Testis (tissue), 2 donors: Measurements from ENCODE around the gene ORC3.

ENCODE experiments used
- POLR2A ChIP-seq: fragments of 450-650 bp; IDR thresholded peaks from one replicate; pipeline ENCODE4 v1.6.1; 2017; ENCODE audit warnings: antibody characterized with exemption, mild to moderate bottlenecking, moderate library complexity
- TF ChIP-seq, protein P1 (sequence below), 3 experiments: fragments of 450-650 bp in 2 of 3; fragments of 200-600 bp in 1 of 3; sonication (generic) in 1 of 3; IDR thresholded peaks; one replicate each; pipeline ENCODE4 v1.5.1; 2016 to 2019; ENCODE audit warnings: antibody characterized with exemption in 3 of 3, mild to moderate bottlenecking in 2 of 3, moderate library complexity in 1 of 3

DNA sequence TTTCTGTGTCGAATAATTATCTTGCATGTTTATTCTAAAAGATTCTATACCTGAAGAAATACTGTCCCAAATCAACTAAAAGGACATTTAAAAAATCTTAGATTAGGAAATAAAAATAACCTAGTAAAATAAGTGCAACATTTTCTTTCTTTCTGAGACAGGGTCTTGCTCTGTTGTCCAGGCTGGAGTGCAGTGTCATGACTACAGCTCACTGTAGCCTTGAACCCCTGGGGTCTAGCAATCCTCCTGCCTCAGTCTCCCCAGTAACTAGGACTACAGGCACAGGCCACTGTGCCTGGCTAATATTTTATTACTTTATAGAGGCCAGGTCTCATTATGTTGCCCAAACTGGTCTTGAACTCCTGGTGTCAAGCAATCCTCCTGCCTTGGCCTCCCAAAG is 48.9 kb upstream of the ORC3 start:
- TF ChIP-seq POLR2A, result no peak
- TF ChIP-seq, protein P1, sequence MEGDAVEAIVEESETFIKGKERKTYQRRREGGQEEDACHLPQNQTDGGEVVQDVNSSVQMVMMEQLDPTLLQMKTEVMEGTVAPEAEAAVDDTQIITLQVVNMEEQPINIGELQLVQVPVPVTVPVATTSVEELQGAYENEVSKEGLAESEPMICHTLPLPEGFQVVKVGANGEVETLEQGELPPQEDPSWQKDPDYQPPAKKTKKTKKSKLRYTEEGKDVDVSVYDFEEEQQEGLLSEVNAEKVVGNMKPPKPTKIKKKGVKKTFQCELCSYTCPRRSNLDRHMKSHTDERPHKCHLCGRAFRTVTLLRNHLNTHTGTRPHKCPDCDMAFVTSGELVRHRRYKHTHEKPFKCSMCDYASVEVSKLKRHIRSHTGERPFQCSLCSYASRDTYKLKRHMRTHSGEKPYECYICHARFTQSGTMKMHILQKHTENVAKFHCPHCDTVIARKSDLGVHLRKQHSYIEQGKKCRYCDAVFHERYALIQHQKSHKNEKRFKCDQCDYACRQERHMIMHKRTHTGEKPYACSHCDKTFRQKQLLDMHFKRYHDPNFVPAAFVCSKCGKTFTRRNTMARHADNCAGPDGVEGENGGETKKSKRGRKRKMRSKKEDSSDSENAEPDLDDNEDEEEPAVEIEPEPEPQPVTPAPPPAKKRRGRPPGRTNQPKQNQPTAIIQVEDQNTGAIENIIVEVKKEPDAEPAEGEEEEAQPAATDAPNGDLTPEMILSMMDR (IDR thresholded peaks at IDR 0.05), result no peak
